ENCODE measurements around the gene RBFOX2. TPM values are rescaled to one million over a fixed set of nuclear protein-coding genes. Genes with fewer than 3 reads are reported as not detected.

The RBFOX2 gene
- total and polyA plus RNA-seq, 2 of the 8 experiments (the other 6 are each of a cell fraction or from before 2014, with no cell fraction given) = 121 to 122 TPM

GRCh38 chr22:35749808-35750207 lies 278.8 kb downstream of the RBFOX2 start (continued):
- no peak for TF ChIP-seq SIN3A (conservative IDR thresholded peaks at IDR 0.05 in 1 of 2, IDR thresholded peaks at IDR 0.05 in 1 of 2; ENCODE audit: low read depth in 1 of 2, low read length in 2 of 2)

All from H1 (cell line).